PC-9 (cell line): ENCODE data around the gene IVD. TPM values are rescaled to one million over a fixed set of nuclear protein-coding genes. Genes with fewer than 3 reads are reported as not detected.
A peak's percentile ranks its signal among the peaks of the same experiment; 100 is the strongest.

ENCODE experiments used
- Bru-seq: library from RNA; stranded (reverse); fragments of 400-500 nt; gene quantifications from one replicate; lab custom pipeline; 2021; lab: Mats Ljungman, UMichigan
- BruChase-seq, 2 experiments: library from RNA; stranded (reverse); fragments of 400-500 nt; gene quantifications; one replicate each; lab custom pipeline; 2021; lab: Mats Ljungman, UMichigan
- BruUV-seq: library from RNA; stranded (reverse); fragments of 400-500 nt; replicated peaks from 2 replicates; lab custom pipeline; 2021; lab: Mats Ljungman, UMichigan
- CTCF ChIA-PET: fragments of 300-600 bp; sonication (Branson Sonifier 250); formaldehyde crosslinking; loops from one replicate; lab custom pipeline; 2022; ENCODE audit warnings: antibody characterized with exemption; lab: Charles Lee
- POLR2A ChIA-PET: fragments of 300-600 bp; sonication (Branson Sonifier 250); formaldehyde crosslinking; loops from one replicate; lab custom pipeline; 2022; ENCODE audit warnings: antibody characterized with exemption; ENCODE audit not compliant: unreplicated experiment; lab: Charles Lee
- DNase-seq, 2 experiments: peaks; one replicate each; pipeline versions ENCODE4 v3.0.0 to v3.0.0-alpha.2; 2015 to 2022; ENCODE audit warnings: mixed read lengths in 1 of 2
- H2AFZ ChIP-seq: fragments of 200-600 bp; sonication (generic); 2 replicates; pipeline ENCODE4 v1.8.1; 2017; ENCODE audit warnings: antibody characterized with exemption
- H3F3A ChIP-seq: fragments of 200-600 bp; sonication (generic); 2 replicates; pipeline ENCODE4 v1.8.1; 2017; ENCODE audit warnings: antibody characterized with exemption, mild to moderate bottlenecking, low read depth; ENCODE audit not compliant: insufficient read depth
- H3K27ac ChIP-seq: fragments of 200-600 bp; sonication (generic); 2 replicates; pipeline ENCODE4 v1.6.1; 2016; ENCODE audit warnings: mixed run types
- H3K27me3 ChIP-seq: fragments of 200-600 bp; sonication (generic); 2 replicates; pipeline ENCODE4 v1.6.1; 2016; ENCODE audit warnings: low read depth, mixed run types; ENCODE audit not compliant: insufficient read depth
- H3K36me3 ChIP-seq: fragments of 200-600 bp; sonication (generic); 2 replicates; pipeline ENCODE4 v1.6.1; 2016; ENCODE audit warnings: low read depth, mixed run types
- H3K4me1 ChIP-seq: fragments of 200-600 bp; sonication (generic); replicated peaks from 2 replicates; pipeline ENCODE4 v1.6.1; 2016; ENCODE audit warnings: mixed run types; ENCODE audit not compliant: insufficient read depth
- H3K4me2 ChIP-seq: fragments of 200-600 bp; sonication (generic); 2 replicates; pipeline ENCODE4 v1.6.1; 2017; ENCODE audit warnings: mixed run types
- H3K4me3 ChIP-seq: fragments of 200-600 bp; sonication (generic); 2 replicates; pipeline ENCODE4 v1.6.1; 2016; ENCODE audit warnings: mixed run types
- H3K79me2 ChIP-seq: fragments of 200-600 bp; sonication (generic); 2 replicates; pipeline ENCODE4 v1.6.1; 2017; ENCODE audit warnings: low read depth, mixed run types
- H3K9me2 ChIP-seq: fragments of 200-600 bp; sonication (generic); 2 replicates; pipeline ENCODE4 v1.8.1; 2017; ENCODE audit warnings: mild to moderate bottlenecking; ENCODE audit not compliant: insufficient read depth
- H3K9me3 ChIP-seq: fragments of 200-600 bp; sonication (generic); 2 replicates; pipeline ENCODE4 v1.8.1; 2016; ENCODE audit warnings: low read depth; ENCODE audit not compliant: insufficient read depth
- H4K20me1 ChIP-seq: fragments of 200-600 bp; sonication (generic); 2 replicates; pipeline ENCODE4 v1.8.1; 2017; ENCODE audit not compliant: insufficient read depth
- CTCF ChIP-seq: fragments of 200-600 bp; sonication (generic); conservative IDR thresholded peaks from 2 replicates; pipeline ENCODE4 v1.6.1; 2017; ENCODE audit warnings: mixed run types, antibody characterized with exemption, mild to moderate bottlenecking, moderate library complexity
- EZH2 ChIP-seq: fragments of 200-600 bp; sonication (generic); IDR thresholded peaks from 2 replicates; pipeline ENCODE4 v1.8.0; 2017; ENCODE audit warnings: antibody characterized with exemption, low read depth
- intact Hi-C: fragments of 100-400 bp; cut with micrococcal nuclease; formaldehyde crosslinking; loops from one replicate; pipeline ENCODE4 v1.10.0; 2022; ENCODE audit not compliant: unreplicated experiment
- long read RNA-seq: library from polyadenylated mRNA; stranded (forward); transcript quantifications from one replicate; pipeline ENCODE4 v2.0.0, GENCODE V29; 2022
- total RNA-seq: library from RNA; stranded (reverse); gene quantifications from 2 replicates; pipeline ENCODE4 v1.2.3, GENCODE V29; 2021

IVD gene
- total RNA-seq (82.5 and 83.7 TPM in 2 replicates), Bru-seq, nascent RNA (percentile 77 among the genes with signal in this experiment), BruChase-seq, experiment 1, labeled RNA remaining after a 2-hour chase (percentile 82 among the genes with signal in this experiment), BruChase-seq, experiment 2, labeled RNA remaining after a 6-hour chase (percentile 84 among the genes with signal in this experiment)
- long read RNA-seq, transcript IVD-206 (12 exons, 1,809 nt) = major isoform, 82 of 116 reads
- long read RNA-seq, partial matches to known transcripts = 4 of 116 reads
- long read RNA-seq, other reads (novel, unspliced or antisense) = 30 of 116 reads

GRCh38 chr15:40405501-40406381 is at the start of gene IVD:
Gene IVD (plus strand): TSS chr15:40405795. CDS start chr15:40405828, 33 bp downstream.
- peak within 1 kb of the TSS; percentile 96 for H3K4me3 ChIP-seq
- peaks cover 19% of the 10 kb centered on the region for H3K4me1 ChIP-seq
- intact Hi-C loops = no loop called here
- ChIA-PET CTCF (interaction anchor here (0.5 to 0.7 kb wide), 2 partner anchors 117 to 436 kb away, joined by 3 read pairs; no protein-coding TSS in a partner anchor), POLR2A (interaction anchor here (0.6 to 0.7 kb wide), 2 partner anchors 22 to 167 kb away, joined by 4 to 13 read pairs; no protein-coding TSS in a partner anchor)
- peaks cover 28% of the 10 kb centered on the region for H3K79me2 ChIP-seq
- H3K9me2 ChIP-seq = no peaks in the 10 kb centered on the region
- TF ChIP-seq CTCF (no peak), EZH2 (no peak)
- no peaks in the 10 kb centered on the region for H3K9me3 ChIP-seq
- no peaks in the 10 kb centered on the region for H4K20me1 ChIP-seq
- peak within 1 kb of the TSS; percentile 90 for H2AFZ ChIP-seq
- peaks cover 3% of the 10 kb centered on the region; the same call in 1 of the 2 replicates for H3K36me3 ChIP-seq
- H3K27me3 ChIP-seq = no peaks in the 10 kb centered on the region
- TSS peak; percentile 56 for BruUV-seq
- H3K27ac ChIP-seq = peak within 1 kb of the TSS; percentile 80
- peaks cover 10% of the 10 kb centered on the region for H3F3A ChIP-seq
- H3K4me2 ChIP-seq = peak within 1 kb of the TSS; percentile 92
- peak; percentile 85 to 96 for DNase-seq

GRCh38 chr15:40355976-40356585 is 49.5 kb upstream of the IVD start:
- H3K4me2 ChIP-seq = no peak overlapping the region
- no peaks in the 10 kb centered on the region for H3K9me2 ChIP-seq
- no peak overlapping the region for H2AFZ ChIP-seq
- no TSS peak for BruUV-seq
- no peaks in the 10 kb centered on the region for H3K36me3 ChIP-seq
- H4K20me1 ChIP-seq = no peaks in the 10 kb centered on the region
- no peaks in the 10 kb centered on the region for H3F3A ChIP-seq
- no peak overlapping the region for H3K4me3 ChIP-seq
- no peak overlapping the region for H3K27ac ChIP-seq
- DNase-seq = no peak
- ChIA-PET POLR2A (interaction anchor here (0.6 kb wide), 1 partner anchor 26 kb away, joined by 4 read pairs; no protein-coding TSS in a partner anchor), CTCF (interaction anchor here (0.7 kb wide), 1 partner anchor 15 kb away, joined by 5 read pairs; no protein-coding TSS in a partner anchor)
- H3K9me3 ChIP-seq = no peaks in the 10 kb centered on the region
- TF ChIP-seq EZH2 (no peak), CTCF (no peak)
- intact Hi-C loops = no loop called here
- H3K79me2 ChIP-seq = no peaks in the 10 kb centered on the region
- peaks cover 5% of the 10 kb centered on the region; the same call in 1 of the 2 replicates for H3K4me1 ChIP-seq
- H3K27me3 ChIP-seq = no peaks in the 10 kb centered on the region

- H3K4me2 ChIP-seq = peak overlapping the region; percentile 87
- DNase-seq = no peak
- H2AFZ ChIP-seq = no peak overlapping the region
- intact Hi-C loops = no loop called here
- H3K36me3 ChIP-seq = no peaks in the 10 kb centered on the region
- no TSS peak for BruUV-seq
- CTCF ChIA-PET = interaction anchor here (1.6 kb wide), 1 partner anchor 13 kb away, joined by 17 read pairs; no protein-coding TSS in a partner anchor
- H3K27me3 ChIP-seq = no peaks in the 10 kb centered on the region
- H3K79me2 ChIP-seq = no peaks in the 10 kb centered on the region
- POLR2A ChIA-PET = no interaction called here
- no peak overlapping the region for H3K27ac ChIP-seq
- H3K9me3 ChIP-seq = no peaks in the 10 kb centered on the region
- no peaks in the 10 kb centered on the region for H4K20me1 ChIP-seq
- TF ChIP-seq EZH2 = no peak
- no peak for TF ChIP-seq CTCF
- H3K4me3 ChIP-seq = no peak overlapping the region; the same call in 1 of the 2 replicates
- H3K4me1 ChIP-seq = peaks cover 5% of the 10 kb centered on the region; the same call in 1 of the 2 replicates
- no peaks in the 10 kb centered on the region for H3K9me2 ChIP-seq
- no peaks in the 10 kb centered on the region for H3F3A ChIP-seq
Observed at GRCh38 chr15:40357246-40357645, 48.3 kb upstream of the IVD start.
